HG03460 (cell line): Measurements from ENCODE around the gene ACER1.
"Not testable (repeated sequence)": the region's sequence is repeated elsewhere in the genome, so short reads cannot be mapped to it uniquely, and the experiment has no call there.

Source experiments
- ATAC-seq: cut with Tn5 transposase; IDR thresholded peaks from one replicate; pipeline ENCODE4 v1.9.1; 2021; ENCODE audit not compliant: unreplicated experiment

Gene ACER1

GRCh38 chr19:6333439-6333838 lies at the start of gene ACER1:
Gene ACER1 (minus strand): TSS chr19:6333612. CDS start chr19:6333551, 61 bp downstream.
- no peak for ATAC-seq

- no peak for ATAC-seq
Measured at GRCh38 chr19:6383188-6383587, 49.8 kb upstream of the ACER1 start.

- ATAC-seq: no peak
Measured at GRCh38 chr19:6381030-6381750, 47.8 kb upstream of the ACER1 start.

- ATAC-seq: no peak
Measured at GRCh38 chr19:6379744-6380143, 46.3 kb upstream of the ACER1 start.

- no peak for ATAC-seq
Measured at GRCh38 chr19:6378486-6378885, 45.1 kb upstream of the ACER1 start.

- ATAC-seq: no peak
Measured at GRCh38 chr19:6378041-6378440, 44.6 kb upstream of the ACER1 start.

- ATAC-seq: no peak
Measured at GRCh38 chr19:6376512-6377190, 43.2 kb upstream of the ACER1 start.

- no peak for ATAC-seq
Measured at GRCh38 chr19:6375411-6376010, 42.1 kb upstream of the ACER1 start, which contains the start of gene PSPN. Gene PSPN (minus strand): TSS chr19:6375933. CDS start chr19:6375849, 84 bp downstream.

GRCh38 chr19:6374711-6375410 lies 41.4 kb upstream of the ACER1 start:
- no peak for ATAC-seq

GRCh38 chr19:6374161-6374709 lies 40.8 kb upstream of the ACER1 start:
- no peak for ATAC-seq

- no peak for ATAC-seq
Measured at GRCh38 chr19:6373813-6374108, 40.3 kb upstream of the ACER1 start.

GRCh38 chr19:6373096-6373812 lies 39.8 kb upstream of the ACER1 start:
- peak; percentile 34 for ATAC-seq

- peak; percentile 78 for ATAC-seq
Measured at GRCh38 chr19:6372594-6373095, 39.2 kb upstream of the ACER1 start, which contains the start of gene ALKBH7. Gene ALKBH7 (plus strand): TSS chr19:6372794. CDS start chr19:6372821, 27 bp downstream.

GRCh38 chr19:6364353-6364752 lies 30.9 kb upstream of the ACER1 start:
- no peak for ATAC-seq

- ATAC-seq: no peak
Measured at GRCh38 chr19:6362351-6362801, 29.0 kb upstream of the ACER1 start.

GRCh38 chr19:6362027-6362350 lies 28.6 kb upstream of the ACER1 start:
- no peak for ATAC-seq

GRCh38 chr19:6360857-6361216 lies 27.4 kb upstream of the ACER1 start:
- ATAC-seq: not testable (repeated sequence)

- ATAC-seq: not testable (repeated sequence)
Measured at GRCh38 chr19:6360445-6360844, 27.0 kb upstream of the ACER1 start.

GRCh38 chr19:6359568-6360341 lies 26.3 kb upstream of the ACER1 start:
- ATAC-seq: no peak

- no peak for ATAC-seq
Measured at GRCh38 chr19:6358003-6358402, 24.6 kb upstream of the ACER1 start.
